GM18907 (cell line): ENCODE data around the gene RAB25.
"Not testable (repeated sequence)": the region's sequence is repeated elsewhere in the genome, so short reads cannot be mapped to it uniquely, and the experiment has no call there.

ENCODE experiments used
- ATAC-seq: cut with Tn5 transposase; IDR thresholded peaks from one replicate; pipeline ENCODE4 v1.9.1; 2021; ENCODE audit warnings: mild to moderate bottlenecking, moderate library complexity; ENCODE audit not compliant: unreplicated experiment

RAB25 gene

GRCh38 chr1:156115514-156116374 lies 54.8 kb downstream of the RAB25 start:
- ATAC-seq: no peak

- ATAC-seq: not testable (repeated sequence)
Measured at GRCh38 chr1:156116731-156117130, 55.8 kb downstream of the RAB25 start.

- no peak for ATAC-seq
Measured at GRCh38 chr1:156117414-156118176, 56.6 kb downstream of the RAB25 start.

- no peak for ATAC-seq
Measured at GRCh38 chr1:156118177-156118868, 57.4 kb downstream of the RAB25 start.

GRCh38 chr1:156119503-156120209 lies 58.7 kb downstream of the RAB25 start:
- no peak for ATAC-seq
